Prostate gland (tissue), 2 donors: ENCODE measurements around the gene SAYSD1. TPM values are rescaled to one million over a fixed set of nuclear protein-coding genes. Genes with fewer than 3 reads are reported as not detected.

Experiments
- DNase-seq: peaks from one replicate; pipeline ENCODE4 v3.0.0-alpha.2; 2019; ENCODE audit warnings: low spot score
- H3K27ac ChIP-seq, 2 donors: fragments of 200-600 bp; sonication (generic); 2 replicates each; pipeline ENCODE4 v1.5.1; 2017 to 2019
- H3K27me3 ChIP-seq: fragments of 200-600 bp; sonication (generic); replicated peaks from 2 replicates; pipeline ENCODE4 v1.5.1; 2019; ENCODE audit not compliant: insufficient read depth
- H3K36me3 ChIP-seq, 2 donors: fragments of 200-600 bp; sonication (generic); 1 replicate in 1 of 2; 2 replicates in 1 of 2; pipeline versions ENCODE4 v1.5.1 to v1.8.1; 2017 to 2019
- H3K4me1 ChIP-seq: fragments of 200-600 bp; sonication (generic); replicated peaks from 2 replicates; pipeline ENCODE4 v1.5.1; 2019
- H3K4me3 ChIP-seq, 2 donors: fragments of 200-600 bp; sonication (generic); 2 replicates each; pipeline ENCODE4 v1.5.1; 2017 to 2019
- H3K9me3 ChIP-seq: fragments of 200-600 bp; sonication (generic); 2 replicates; pipeline ENCODE4 v1.5.1; 2017
- CTCF ChIP-seq, 4 experiments: fragments of 200-600 bp in 2 of 4; fragments of 450-650 bp in 2 of 4; sonication (generic) in 2 of 4; IDR thresholded peaks; 1 replicate in 3 of 4; 2 replicates in 1 of 4; pipeline ENCODE4 v1.5.1; 2016 to 2019; ENCODE audit warnings: antibody characterized with exemption in 4 of 4, mild to moderate bottlenecking in 2 of 4, moderate library complexity in 2 of 4
- POLR2A ChIP-seq: fragments of 450-650 bp; IDR thresholded peaks from one replicate; pipeline ENCODE4 v1.6.1; 2016; ENCODE audit warnings: antibody characterized with exemption, mild to moderate bottlenecking
- POLR2AphosphoS5 ChIP-seq: sonication (generic); formaldehyde crosslinking; IDR thresholded peaks from one replicate; pipeline ENCODE4 v1.6.1; 2017; ENCODE audit warnings: antibody characterized with exemption
- WGBS: methylation state at CpG from one replicate; pipeline ENCODE4 v1.1.5; 2018; 5-methylcytosine and 5-hydroxymethylcytosine counted together
- intact Hi-C: fragments of 100-400 bp; cut with DNase I; formaldehyde crosslinking; loops from one replicate; pipeline ENCODE4 v1.14.2; 2022
- total RNA-seq, 2 donors: library from RNA; depleted of rRNA; stranded (reverse); fragments of >200 nt; gene quantifications; one replicate each; pipeline ENCODE4 v1.1.0, GENCODE V29; 2016

SAYSD1 gene
- 10 to 100 TPM; 23.8 to 25.4 TPM for total RNA-seq

GRCh38 chr6:39114704-39115599 is at the start of gene SAYSD1:
SAYSD1 (minus strand) TSS chr6:39115186; CDS start chr6:39115089, 97 bp downstream.
- peak; percentile 88 for DNase-seq
- peak within 1 kb of the TSS; percentile 92 to 98 for H3K27ac ChIP-seq
- no peaks in the 10 kb centered on the region for H3K4me1 ChIP-seq
- H3K9me3 ChIP-seq: no peaks in the 10 kb centered on the region
- H3K27me3 ChIP-seq: no peaks in the 10 kb centered on the region
- TF ChIP-seq POLR2A: peak; percentile 50
- TF ChIP-seq POLR2AphosphoS5: peak; percentile 50
- peak in 2 of 4 experiments; percentile 2 to 13 for TF ChIP-seq CTCF (IDR thresholded peaks at IDR 0.05)
- H3K36me3 ChIP-seq: no peaks in the 10 kb centered on the region
- intact Hi-C loops: no loop called here
- WGBS: 1% methylated on average over 32 of the region's 68 CpGs
- H3K4me3 ChIP-seq: peak within 1 kb of the TSS; percentile 66 to 73

- Histone ChIP-seq H3K27me3 (no peaks in the 10 kb centered on the region), H3K27ac (no peak overlapping the region), H3K9me3 (no peaks in the 10 kb centered on the region), H3K4me1 (no peaks in the 10 kb centered on the region), H3K4me3 (no peak overlapping the region), H3K36me3 (no peaks in the 10 kb centered on the region)
- TF ChIP-seq POLR2A (no peak), CTCF (IDR thresholded peaks at IDR 0.05) (no peak), POLR2AphosphoS5 (no peak)
- WGBS: 60% methylated on average over 3 of the region's 3 CpGs
- DNase-seq: no peak
- intact Hi-C loops: no loop called here
Measured at GRCh38 chr6:39157511-39157910, 42.5 kb upstream of the SAYSD1 start.

- no peaks in the 10 kb centered on the region for H3K4me1 ChIP-seq
- H3K27me3 ChIP-seq: no peaks in the 10 kb centered on the region
- no peak overlapping the region for H3K27ac ChIP-seq
- TF ChIP-seq POLR2AphosphoS5 (no peak), POLR2A (no peak), CTCF (IDR thresholded peaks at IDR 0.05) (no peak)
- WGBS: 62% methylated on average over 3 of the region's 3 CpGs
- no peaks in the 10 kb centered on the region for H3K36me3 ChIP-seq
- intact Hi-C loops: no loop called here
- DNase-seq: no peak
- no peaks in the 10 kb centered on the region for H3K9me3 ChIP-seq
- no peak overlapping the region for H3K4me3 ChIP-seq
Measured at GRCh38 chr6:39156801-39157200, 41.8 kb upstream of the SAYSD1 start.

GRCh38 chr6:39154705-39155104 is 39.7 kb upstream of the SAYSD1 start:
- no peak overlapping the region for H3K4me3 ChIP-seq
- no peaks in the 10 kb centered on the region for H3K36me3 ChIP-seq
- TF ChIP-seq POLR2AphosphoS5 (no peak), POLR2A (no peak), CTCF (IDR thresholded peaks at IDR 0.05) (no peak)
- no peak overlapping the region for H3K27ac ChIP-seq
- H3K27me3 ChIP-seq: no peaks in the 10 kb centered on the region
- DNase-seq: no peak
- intact Hi-C loops: no loop called here
- 87% methylated on average over 4 of the region's 4 CpGs for WGBS
- no peaks in the 10 kb centered on the region for H3K9me3 ChIP-seq
- H3K4me1 ChIP-seq: no peaks in the 10 kb centered on the region
